HG03439 (cell line): Measurements from ENCODE around the gene PLK3.
"Not testable (repeated sequence)": the region's sequence is repeated elsewhere in the genome, so short reads cannot be mapped to it uniquely, and the experiment has no call there.

ENCODE experiments used
- ATAC-seq: cut with Tn5 transposase; IDR thresholded peaks from one replicate; pipeline ENCODE4 v1.9.1; 2021; ENCODE audit warnings: mild to moderate bottlenecking, moderate library complexity; ENCODE audit not compliant: unreplicated experiment

PLK3 gene

GRCh38 chr1:44808063-44808937, 8.1 kb downstream of the PLK3 start, which contains the start of gene BTBD19:
Gene BTBD19 (plus strand): TSS chr1:44808523. CDS start chr1:44808821, 298 bp downstream.
- ATAC-seq = peak; percentile 39

- peak; percentile 32 for ATAC-seq
Observed at GRCh38 chr1:44808938-44809917, 9.1 kb downstream of the PLK3 start.

- no peak for ATAC-seq
Observed at GRCh38 chr1:44810101-44810761, 10.1 kb downstream of the PLK3 start.

- not testable (repeated sequence) for ATAC-seq
Observed at GRCh38 chr1:44810762-44811105, 10.6 kb downstream of the PLK3 start.

GRCh38 chr1:44811234-44811633, 11.1 kb downstream of the PLK3 start:
- ATAC-seq = no peak

- ATAC-seq = no peak
Observed at GRCh38 chr1:44812822-44813543, 12.8 kb downstream of the PLK3 start.

- not testable (repeated sequence) for ATAC-seq
Observed at GRCh38 chr1:44815926-44816325, 15.7 kb downstream of the PLK3 start.

- no peak for ATAC-seq
Observed at GRCh38 chr1:44817307-44817706, 17.1 kb downstream of the PLK3 start.

- no peak for ATAC-seq
Observed at GRCh38 chr1:44817771-44818495, 17.8 kb downstream of the PLK3 start.

GRCh38 chr1:44819196-44819607, 19.0 kb downstream of the PLK3 start:
- no peak for ATAC-seq

- peak; percentile 79 for ATAC-seq
Observed at GRCh38 chr1:44819608-44820327, 19.6 kb downstream of the PLK3 start.

GRCh38 chr1:44820328-44821239, 20.4 kb downstream of the PLK3 start:
- no peak for ATAC-seq

GRCh38 chr1:44821240-44821715, 21.1 kb downstream of the PLK3 start:
- no peak for ATAC-seq

GRCh38 chr1:44822131-44822701, 22.0 kb downstream of the PLK3 start:
- ATAC-seq = no peak

GRCh38 chr1:44822981-44823451, 22.8 kb downstream of the PLK3 start:
- ATAC-seq = no peak

- ATAC-seq = not testable (repeated sequence)
Observed at GRCh38 chr1:44824392-44824791, 24.2 kb downstream of the PLK3 start.
